HG02678 (cell line): ENCODE data around the gene SPRYD3.
"Not testable (repeated sequence)": the region's sequence is repeated elsewhere in the genome, so short reads cannot be mapped to it uniquely, and the experiment has no call there.

Source experiments
- ATAC-seq: cut with Tn5 transposase; IDR thresholded peaks from one replicate; pipeline ENCODE4 v1.9.1; 2021; ENCODE audit warnings: mild to moderate bottlenecking, moderate library complexity; ENCODE audit not compliant: unreplicated experiment

The SPRYD3 gene

GRCh38 chr12:53079226-53080117, at the start of gene SPRYD3:
Gene SPRYD3 (minus strand): TSS chr12:53079390. CDS start chr12:53079333, 57 bp downstream.
- peak; percentile 97 for ATAC-seq

- no peak for ATAC-seq
These were observed 48.0 kb upstream of the SPRYD3 start for GRCh38 chr12:53127169-53127568.

- ATAC-seq = no peak
These were observed 45.1 kb upstream of the SPRYD3 start for GRCh38 chr12:53124352-53124723.

- no peak for ATAC-seq
These were observed 44.6 kb upstream of the SPRYD3 start for GRCh38 chr12:53123578-53124351.

- ATAC-seq = no peak
These were observed 43.8 kb upstream of the SPRYD3 start for GRCh38 chr12:53122961-53123468.

GRCh38 chr12:53120685-53121525, 41.7 kb upstream of the SPRYD3 start:
- ATAC-seq = no peak

GRCh38 chr12:53118751-53119300, 39.6 kb upstream of the SPRYD3 start:
- no peak for ATAC-seq

GRCh38 chr12:53115891-53116648, 36.9 kb upstream of the SPRYD3 start:
- no peak for ATAC-seq

GRCh38 chr12:53115112-53115890, 36.1 kb upstream of the SPRYD3 start:
- ATAC-seq = no peak

- no peak for ATAC-seq
These were observed 34.8 kb upstream of the SPRYD3 start for GRCh38 chr12:53113951-53114350.

GRCh38 chr12:53113136-53113705, 34.0 kb upstream of the SPRYD3 start:
- ATAC-seq = no peak

- not testable (repeated sequence) for ATAC-seq
These were observed 33.2 kb upstream of the SPRYD3 start for GRCh38 chr12:53112431-53112830.

- ATAC-seq = no peak
These were observed 27.9 kb upstream of the SPRYD3 start for GRCh38 chr12:53107122-53107521.

GRCh38 chr12:53105712-53106439, 26.7 kb upstream of the SPRYD3 start:
- ATAC-seq = no peak

GRCh38 chr12:53105256-53105655, 26.1 kb upstream of the SPRYD3 start:
- no peak for ATAC-seq

GRCh38 chr12:53103860-53104305, 24.7 kb upstream of the SPRYD3 start:
- ATAC-seq = no peak

GRCh38 chr12:53102883-53103807, 24.0 kb upstream of the SPRYD3 start, which contains the start of gene SOAT2:
Gene SOAT2 (plus strand): TSS chr12:53103486. CDS start chr12:53103578, 92 bp downstream.
- peak; percentile 64 for ATAC-seq
